HG03354 (cell line): ENCODE measurements around the gene NBR1.
"Not testable (repeated sequence)": the region's sequence is repeated elsewhere in the genome, so short reads cannot be mapped to it uniquely, and the experiment has no call there.

Experiments
- ATAC-seq: cut with Tn5 transposase; IDR thresholded peaks from one replicate; pipeline ENCODE4 v1.9.1; 2021; ENCODE audit warnings: mild to moderate bottlenecking; ENCODE audit not compliant: unreplicated experiment, poor library complexity, severe bottlenecking

Gene NBR1

DNA sequence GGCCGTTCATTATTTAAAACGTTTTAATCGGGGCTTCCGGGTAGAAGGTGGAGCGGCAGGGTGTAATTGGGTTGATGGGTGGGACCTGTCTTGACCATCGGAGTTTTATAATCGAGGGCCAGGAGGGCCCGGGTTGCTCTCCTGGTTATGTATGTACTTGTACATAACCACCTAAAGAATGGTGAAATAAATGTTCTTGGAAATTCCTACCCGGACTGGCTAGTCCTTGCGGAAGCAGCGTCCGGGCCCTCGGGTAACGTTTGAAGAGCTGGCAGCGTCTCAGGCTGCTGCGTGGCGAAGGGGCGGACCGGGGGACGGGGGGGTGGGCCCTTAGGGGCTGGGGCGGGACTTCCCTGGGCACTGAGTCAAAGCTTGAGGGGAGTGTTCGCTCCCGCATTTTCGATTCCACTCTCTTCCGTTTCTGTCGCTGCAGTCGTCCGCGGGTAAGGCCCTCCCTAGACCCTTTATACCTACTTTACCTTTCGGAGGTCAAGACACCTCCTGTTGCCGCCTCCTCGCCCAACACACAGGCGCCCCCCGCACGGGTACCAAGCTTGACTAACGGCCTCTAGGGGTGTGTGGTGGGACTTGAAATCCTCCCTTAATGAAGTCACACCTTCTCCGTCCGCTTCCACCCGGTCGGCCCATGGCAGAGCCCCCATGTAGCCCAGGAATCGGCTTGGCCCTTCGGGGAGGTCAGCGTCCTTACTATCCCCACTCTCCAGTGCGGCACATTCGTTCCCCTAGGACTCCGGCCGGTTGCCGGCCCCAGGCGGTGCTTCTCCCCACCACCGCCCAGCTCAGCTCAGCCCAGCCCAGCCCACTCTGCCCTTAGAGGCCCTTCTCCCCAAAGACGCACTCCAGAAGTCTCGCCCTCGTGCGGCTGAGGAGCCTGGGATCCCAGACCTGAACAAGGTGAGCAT is 40.7 kb downstream of the NBR1 start, which contains the start of gene TMEM106A:
TSS of gene TMEM106A (plus strand) at position 396 of the 923 bp plus-strand sequence. CDS start 1,167 bp downstream, outside the sequence.
- peak; percentile 72 for ATAC-seq

DNA sequence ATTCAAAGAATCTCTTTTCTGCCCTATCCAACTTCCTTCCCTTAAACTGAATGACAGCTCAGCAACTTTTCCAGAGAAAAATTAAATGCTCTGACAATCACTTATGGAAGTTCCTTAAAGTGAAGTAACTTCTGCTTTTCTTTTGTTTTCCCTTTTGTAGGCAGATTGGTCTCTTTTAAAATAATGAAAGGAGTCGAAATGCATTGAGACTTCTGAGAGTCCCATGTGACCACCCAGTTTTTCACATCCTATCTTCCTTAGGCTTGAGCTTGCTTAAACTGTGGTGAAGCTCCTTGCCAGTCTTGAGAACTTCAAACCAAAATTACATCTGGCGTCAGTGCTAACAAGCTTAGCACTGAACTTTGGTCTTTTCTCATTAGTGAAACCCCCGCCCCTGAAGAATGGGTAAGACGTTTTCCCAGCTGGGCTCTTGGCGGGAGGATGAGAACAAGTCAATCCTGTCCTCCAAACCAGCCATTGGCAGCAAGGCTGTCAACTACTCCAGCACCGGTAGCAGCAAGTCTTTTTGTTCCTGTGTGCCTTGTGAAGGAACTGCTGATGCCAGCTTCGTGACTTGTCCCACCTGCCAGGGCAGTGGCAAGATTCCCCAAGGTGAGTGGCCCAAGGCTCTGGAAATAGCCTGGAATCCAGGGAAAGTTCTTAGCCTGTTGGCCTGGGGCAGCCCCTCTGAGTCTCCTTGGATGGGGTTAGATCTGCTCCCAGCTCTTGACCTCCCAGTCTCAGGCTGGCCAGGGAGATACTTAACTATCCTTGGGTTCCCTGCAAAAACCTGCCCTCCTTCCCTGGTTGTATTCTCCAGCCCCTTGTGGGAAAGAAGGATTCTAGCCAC is 41.9 kb downstream of the NBR1 start:
- no peak for ATAC-seq

DNA sequence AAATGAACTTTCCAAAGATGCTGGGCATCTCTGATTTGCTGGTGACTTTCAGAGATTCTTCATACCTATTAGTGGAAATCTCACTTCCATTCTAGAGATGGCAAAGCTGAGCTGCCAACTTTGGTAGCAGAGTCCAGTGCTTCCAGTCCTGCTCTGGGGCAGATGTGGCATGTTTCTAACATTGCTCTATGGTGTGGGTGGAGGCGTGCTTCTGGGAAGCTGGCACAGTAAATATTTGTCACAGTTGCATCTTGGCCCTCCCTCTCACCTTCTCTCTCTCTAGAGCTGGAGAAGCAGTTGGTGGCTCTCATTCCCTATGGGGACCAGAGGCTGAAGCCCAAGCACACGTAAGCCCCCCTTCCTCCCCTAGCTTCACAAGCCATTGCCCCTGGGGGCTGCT is 42.5 kb downstream of the NBR1 start:
- ATAC-seq = no peak

DNA sequence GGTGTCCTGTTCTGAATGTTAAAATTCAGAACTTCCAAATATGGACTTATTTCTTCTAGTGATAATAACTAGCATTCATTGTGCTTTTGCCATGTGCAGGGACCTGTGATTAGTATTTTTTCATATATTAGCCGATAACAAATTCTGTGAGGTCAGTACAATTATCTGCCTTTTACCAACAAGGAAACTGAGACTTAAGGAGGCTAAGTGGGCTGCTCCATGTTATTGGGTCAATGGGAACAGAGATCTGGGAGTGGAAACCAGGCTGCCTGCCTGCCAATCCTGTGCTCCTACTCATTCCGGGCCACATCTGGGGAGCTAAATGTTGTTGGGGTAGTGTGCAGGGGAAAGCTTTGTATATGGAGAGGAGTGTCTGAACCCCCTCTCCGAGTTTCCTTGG is 44.3 kb downstream of the NBR1 start:
- ATAC-seq = no peak

DNA sequence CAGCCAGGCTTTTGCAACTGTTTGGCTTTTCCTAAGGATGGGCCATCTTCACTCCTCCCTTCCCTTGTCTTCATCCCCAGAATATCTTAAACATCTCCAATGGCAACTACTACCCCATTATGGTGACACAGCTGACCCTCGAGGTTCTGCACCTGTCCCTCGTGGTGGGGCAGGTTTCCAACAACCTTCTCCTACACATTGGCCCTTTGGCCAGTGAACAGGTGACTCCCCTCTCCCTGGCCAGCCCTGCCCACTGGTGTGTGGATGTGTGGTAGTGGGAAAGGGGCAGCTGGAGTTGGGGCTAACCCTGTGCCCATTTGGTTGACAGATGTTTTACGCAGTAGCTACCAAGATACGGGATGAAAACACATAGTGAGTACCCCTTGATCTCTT is 45.4 kb downstream of the NBR1 start:
- ATAC-seq = no peak

DNA sequence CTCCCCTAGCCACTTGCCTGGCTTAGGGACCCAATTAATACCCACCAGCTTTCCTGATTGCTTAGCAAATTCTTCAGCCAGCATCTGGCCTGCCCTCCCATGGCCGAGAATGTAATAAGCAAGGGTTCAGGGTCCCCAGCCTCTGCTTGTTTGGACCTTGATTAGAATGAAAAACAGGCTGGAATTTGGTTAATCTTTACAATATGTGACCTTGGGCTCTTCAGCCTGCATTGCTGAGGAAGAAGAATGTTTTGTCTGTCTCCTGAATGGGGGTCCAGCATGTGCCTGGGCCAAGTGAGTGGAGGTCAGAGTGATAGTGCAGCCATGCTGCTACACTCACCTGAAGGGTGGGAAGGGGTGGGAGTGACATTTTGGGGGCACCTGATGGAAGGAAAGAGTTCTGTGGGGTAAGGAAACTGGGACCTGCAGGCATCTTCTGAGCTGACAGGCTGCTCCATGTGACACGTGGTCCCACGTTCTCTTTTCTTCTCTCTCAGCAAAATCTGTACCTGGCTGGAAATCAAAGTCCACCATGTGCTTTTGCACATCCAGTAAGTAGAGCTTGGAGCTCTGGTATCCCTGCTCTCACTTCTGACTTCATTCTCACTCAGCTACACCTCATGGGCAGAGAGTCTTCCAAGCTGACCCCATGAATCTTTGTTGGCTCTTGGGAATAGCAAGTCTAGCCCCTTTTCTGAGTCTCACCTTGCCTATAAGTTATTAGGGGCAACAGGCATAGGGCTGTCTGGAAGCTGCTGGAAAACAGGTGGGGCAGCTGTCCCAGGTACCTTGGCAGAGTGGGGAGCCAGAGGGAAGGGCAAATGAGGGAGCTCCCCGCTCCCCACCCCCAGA is 46.0 kb downstream of the NBR1 start:
- no peak for ATAC-seq

DNA sequence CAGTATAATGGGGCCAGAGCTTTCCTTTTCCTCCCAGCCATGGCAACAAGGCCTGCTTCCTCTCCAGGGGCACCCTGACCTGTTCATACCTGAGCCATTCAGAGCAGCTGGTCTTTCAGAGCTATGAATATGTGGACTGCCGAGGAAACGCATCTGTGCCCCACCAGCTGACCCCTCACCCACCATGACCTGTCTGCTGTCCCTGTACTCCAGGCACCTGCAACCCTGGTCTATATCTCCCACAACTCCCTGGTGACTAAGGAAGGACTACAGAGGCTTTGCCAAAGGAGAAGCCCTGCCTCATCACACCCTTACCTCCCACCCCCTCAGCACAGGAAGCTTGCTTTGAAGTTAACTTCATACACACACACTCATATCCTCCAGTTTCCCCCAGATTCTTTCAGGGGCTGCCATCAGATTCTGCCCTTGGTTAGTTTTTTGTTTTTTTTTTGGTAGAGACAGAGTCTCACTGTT is 46.6 kb downstream of the NBR1 start:
- no peak for ATAC-seq

DNA sequence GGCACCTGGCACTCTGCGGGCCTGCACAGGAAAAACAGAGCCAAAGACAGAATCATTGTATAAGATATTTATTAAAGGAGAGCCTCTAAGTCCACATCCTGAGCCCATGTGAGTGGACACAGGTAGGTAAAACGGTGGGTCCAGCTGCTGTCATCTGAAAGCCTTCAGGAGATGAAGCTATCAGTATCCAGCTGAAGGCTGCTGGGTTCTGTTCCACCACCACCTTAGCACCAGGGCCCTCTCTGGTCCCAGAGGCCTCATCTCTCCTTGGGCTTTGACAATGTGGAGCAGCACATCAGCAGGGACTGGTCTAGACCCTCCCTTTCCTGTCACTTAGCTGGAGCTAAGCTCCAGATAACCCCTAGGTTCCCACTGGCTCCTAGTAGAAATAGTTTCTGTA is 48.0 kb downstream of the NBR1 start:
- ATAC-seq = no peak

DNA sequence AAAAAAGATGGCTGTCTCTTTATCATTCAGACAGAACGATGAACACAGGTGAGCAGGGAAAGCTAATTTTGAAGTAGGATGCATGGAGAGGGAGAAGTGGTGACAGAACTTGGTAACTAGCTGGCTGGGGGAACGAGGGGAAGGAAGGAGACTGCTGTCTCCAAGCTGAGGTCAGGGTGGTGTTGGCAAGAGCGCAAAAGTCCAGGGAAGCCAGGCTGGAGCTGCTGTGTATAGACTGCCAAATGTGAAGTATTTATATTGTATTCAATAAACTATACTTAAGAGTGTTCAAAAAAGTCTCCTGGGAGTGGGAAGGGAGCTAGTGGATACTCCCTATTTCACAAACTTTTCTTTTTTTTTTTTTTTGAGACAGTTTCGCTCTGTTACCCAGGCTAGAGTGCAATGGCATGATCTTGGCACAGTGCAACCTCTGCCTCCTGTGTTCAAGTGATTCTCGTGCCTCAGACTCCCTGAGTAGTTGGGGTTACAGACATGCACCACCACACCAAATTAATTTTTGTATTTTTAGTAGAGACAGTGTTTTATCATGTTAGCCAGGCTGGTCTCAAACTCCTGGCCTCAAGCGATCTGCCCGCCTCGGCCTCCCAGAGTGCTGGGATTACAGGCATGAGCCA is 48.8 kb downstream of the NBR1 start:
- ATAC-seq = no peak

DNA sequence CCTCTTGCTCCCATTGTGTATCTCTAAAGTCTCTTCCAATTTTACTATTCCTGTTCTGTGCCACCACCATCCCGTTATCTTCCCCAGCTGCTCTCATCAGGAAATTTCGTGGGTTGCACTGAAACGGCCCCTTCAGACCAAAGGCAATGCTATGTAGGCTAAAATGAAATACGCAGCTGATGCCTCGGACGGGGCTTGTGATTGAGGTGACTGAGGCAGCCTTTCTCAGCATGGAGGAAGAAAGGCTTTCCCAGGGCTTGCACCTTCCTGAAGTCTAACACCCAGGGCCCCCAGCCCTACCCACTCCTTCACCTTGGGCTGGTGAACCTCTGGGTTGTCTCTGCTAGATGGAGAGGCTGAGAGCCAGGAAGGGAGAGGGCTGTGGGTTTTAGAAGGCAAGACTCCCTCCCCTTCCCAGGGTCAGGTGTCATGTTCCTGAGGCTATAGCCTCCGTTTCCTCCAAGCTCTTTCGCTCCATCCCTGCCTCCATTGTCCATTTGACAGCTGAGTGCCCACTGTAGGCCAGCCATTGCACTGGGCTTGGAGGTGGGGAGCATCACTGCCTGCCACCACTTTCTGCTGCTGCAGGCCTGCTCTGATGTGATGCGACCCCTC is 49.6 kb downstream of the NBR1 start:
- no peak for ATAC-seq

DNA sequence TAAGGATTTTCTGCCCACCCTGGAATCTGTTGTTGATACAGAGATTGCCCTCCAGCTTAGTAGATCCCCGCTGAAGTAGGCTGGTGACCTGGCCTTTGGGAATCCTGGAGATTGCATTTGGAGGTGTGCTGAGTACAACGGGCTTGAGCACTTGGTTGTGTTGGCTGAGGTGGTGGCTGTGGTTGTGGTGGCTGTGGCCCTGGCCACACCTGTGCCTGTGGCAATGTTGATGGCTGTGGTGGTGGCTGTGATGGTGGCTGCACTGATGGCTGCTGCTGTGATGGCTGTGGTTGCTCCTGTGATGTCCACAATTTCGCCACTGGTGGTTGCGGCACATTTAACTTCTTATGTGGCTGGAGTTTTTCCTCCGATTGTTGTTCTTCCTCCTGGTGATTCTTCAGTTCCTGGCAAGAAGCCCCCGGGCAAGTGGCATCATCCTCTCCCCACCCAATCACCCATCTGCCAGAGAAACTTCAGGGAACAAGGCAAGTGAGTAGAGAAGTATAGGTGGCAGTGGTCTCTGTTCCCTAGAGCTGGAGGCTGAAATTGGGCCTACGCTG is 53.2 kb downstream of the NBR1 start:
- no peak for ATAC-seq

DNA sequence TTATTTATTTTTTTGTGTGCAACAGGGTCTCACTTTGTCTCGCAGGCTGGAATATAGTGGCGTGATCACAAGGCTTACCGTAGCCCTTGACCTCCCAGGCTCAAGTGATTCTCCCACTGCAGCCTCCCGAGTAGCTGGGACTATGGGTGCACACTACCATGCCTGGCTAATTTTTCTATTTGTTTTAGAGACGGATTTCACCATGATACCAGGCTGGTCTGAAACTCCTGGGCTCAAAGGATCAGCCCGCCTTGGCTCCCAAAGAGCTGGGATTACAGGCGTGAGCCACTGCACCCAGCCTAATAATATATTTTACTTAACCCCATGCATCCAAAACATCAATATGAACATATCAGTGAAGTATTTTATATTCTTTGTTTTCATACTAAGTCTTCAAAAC is 55.4 kb downstream of the NBR1 start:
- no peak for ATAC-seq

DNA sequence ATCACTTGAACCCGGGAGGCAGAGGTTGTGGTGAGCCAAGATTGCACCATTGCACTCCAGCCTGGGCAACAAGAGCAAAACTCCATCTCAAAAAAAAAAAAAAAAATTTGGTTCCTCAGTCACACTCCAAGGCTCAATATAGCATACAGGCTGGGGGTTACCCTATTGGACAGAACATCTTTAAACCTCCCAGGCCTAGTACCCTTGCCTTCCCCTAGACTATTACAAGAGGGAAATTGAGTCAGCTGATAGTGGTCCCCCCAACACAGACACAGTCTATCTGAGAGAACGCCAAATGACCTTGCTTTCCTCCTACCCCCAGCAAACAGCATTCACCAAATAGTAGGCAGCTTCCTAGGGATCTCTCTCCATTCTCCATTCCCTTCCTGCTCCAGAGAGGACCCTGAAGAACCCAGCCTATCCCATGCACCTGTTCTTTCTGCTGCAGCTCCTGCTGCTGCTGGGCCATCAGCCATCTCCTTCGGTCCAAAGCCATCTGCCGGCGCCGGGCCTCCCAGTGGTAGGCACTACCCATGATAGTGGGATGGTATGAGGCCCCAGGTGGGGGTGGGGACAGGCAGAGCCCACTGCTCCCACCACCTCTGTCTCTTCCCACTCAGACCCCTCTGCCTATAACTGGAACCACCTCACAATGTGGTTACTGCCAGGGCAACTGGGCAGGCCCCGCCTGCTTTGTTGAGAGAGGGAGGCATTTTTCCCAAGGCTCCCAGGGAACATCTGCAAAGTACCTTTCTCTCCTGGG is 57.2 kb downstream of the NBR1 start, which contains the start of gene CCDC200:
TSS of gene CCDC200 (minus strand) at position 604 of the 763 bp plus-strand sequence. CDS start at position 535, 69 bp downstream.
- not testable (repeated sequence) for ATAC-seq

DNA sequence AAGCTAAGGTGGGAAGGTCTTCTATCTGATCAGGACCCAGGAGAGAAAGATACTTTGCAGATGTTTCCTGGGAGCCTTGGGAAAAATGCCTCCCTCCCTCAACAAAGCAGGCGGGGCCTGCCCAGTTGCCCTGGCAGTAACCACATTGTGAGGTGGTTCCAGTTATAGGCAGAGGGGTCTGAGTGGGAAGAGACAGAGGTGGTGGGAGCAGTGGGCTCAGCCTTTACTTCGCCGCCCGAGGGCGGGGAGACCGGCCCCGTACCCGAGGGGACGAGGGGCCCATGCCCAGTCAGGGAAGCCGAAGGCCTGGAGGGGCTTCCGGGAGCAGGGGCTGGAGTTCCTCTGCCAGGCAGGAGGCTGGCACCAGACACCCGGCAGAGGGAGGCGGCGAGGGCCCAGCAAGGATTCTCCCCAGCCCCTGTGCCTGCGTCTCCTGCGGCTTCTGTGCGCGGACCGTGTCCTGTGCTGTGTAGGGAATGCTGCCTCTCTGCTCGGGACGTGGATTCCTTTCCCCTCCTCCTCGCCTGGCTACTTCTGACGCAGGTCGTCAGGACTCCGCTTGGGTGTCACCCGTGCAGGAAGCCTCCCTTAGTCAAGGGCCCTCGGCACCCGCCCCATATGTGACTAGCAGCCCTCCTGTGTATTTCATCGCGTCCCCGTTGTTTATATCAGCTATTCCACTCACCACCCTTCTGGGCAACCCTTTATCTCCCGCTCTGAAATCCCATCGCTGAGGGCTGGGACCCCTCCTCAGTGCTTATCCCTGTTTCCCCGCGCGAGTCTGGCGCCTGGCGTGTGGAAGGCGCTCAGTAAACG is 60.4 kb downstream of the NBR1 start:
- ATAC-seq = not testable (repeated sequence)

DNA sequence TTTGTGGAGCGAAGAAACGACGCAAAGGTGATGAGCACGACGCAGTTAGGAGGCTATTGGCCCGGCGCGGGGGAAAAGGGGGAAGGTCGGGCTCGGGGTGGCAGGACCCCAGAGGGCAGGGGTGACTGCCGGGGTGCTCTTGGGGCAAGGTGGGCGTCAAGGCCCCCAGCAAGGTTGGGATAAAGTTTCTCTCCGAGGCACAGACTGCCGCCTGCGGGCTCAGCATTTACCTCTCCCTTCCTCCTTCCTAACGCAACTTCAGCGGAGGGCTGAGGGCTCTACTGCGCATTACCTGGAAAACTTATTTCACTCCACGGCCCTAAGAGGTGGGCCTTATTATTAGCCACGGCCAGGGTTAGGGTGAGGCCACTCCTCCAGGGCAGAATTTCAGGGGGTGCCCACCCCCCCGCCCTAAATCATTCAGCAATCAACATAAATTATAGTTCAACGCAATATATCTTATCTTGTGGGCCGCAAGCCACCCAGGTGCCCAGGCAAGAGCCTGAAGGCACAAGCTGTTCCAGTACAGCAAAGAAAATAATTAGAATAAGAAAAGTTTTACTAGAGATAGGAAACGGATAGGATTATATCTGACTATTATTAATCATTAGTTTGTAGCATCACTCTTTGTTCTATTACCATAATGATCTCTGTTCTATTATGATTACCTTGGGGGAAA is 61.1 kb downstream of the NBR1 start:
- ATAC-seq = not testable (repeated sequence)

DNA sequence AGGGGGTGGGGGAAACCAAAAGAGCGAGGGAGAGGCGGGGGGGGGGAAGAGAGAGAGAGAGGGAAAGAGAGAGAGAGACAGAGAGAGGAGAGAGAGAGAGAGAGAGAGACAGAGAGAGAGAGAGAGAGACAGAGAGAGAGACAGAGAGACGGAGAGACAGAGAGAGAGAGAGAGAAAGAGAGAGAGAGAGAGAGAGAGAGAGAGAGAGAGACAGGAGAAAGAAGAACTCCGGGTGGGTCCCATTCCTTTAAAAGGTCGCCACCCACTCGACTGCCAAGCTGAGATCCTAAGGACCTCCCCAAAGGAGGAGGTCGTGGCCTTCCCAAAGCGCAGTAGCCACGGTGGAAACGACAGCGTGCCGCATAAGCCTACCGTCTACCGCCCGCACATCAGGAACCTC is 62.2 kb downstream of the NBR1 start:
- ATAC-seq = not testable (repeated sequence)
